Ovary (tissue), 9 donors: ENCODE measurements around the gene MS4A7. TPM values are rescaled to one million over a fixed set of nuclear protein-coding genes. Genes with fewer than 3 reads are reported as not detected.

Experiments
- DNase-seq, 5 donors: peaks; one replicate each; pipeline ENCODE4 v3.0.0-alpha.2; 2019 to 2020
- H3K27ac ChIP-seq, 2 donors: fragments of 200-600 bp; one replicate each; pipeline versions ENCODE4 v1.5.1 to v1.8.0; 2019 to 2022
- H3K27me3 ChIP-seq: fragments of 200-600 bp; one replicate; pipeline ENCODE4 v1.8.0; 2022
- H3K36me3 ChIP-seq: fragments of 200-600 bp; sonication (generic); one replicate; pipeline ENCODE4 v1.5.1; 2019
- H3K4me1 ChIP-seq: one replicate; pipeline ENCODE4 v1.8.1; 2013; ENCODE audit warnings: mild to moderate bottlenecking, moderate library complexity; ENCODE audit not compliant: insufficient read depth
- H3K4me3 ChIP-seq: fragments of 200-600 bp; sonication (generic); one replicate; pipeline ENCODE4 v1.5.1; 2017
- H3K9me3 ChIP-seq, 2 donors: fragments of 200-600 bp in 1 of 2; sonication (generic) in 1 of 2; one replicate each; pipeline versions ENCODE4 v1.5.1 to v1.8.1; 2013 to 2019; ENCODE audit warnings: mild to moderate bottlenecking in 1 of 2, moderate library complexity in 1 of 2
- EP300 ChIP-seq: sonication (generic); formaldehyde crosslinking; IDR thresholded peaks from one replicate; pipeline ENCODE4 v1.6.1; 2017; ENCODE audit warnings: antibody characterized with exemption
- POLR2A ChIP-seq: fragments of 450-650 bp; IDR thresholded peaks from one replicate; pipeline ENCODE4 v1.6.1; 2017; ENCODE audit warnings: antibody characterized with exemption, mild to moderate bottlenecking, moderate library complexity
- WGBS, 3 donors: extraction: QIAGEN DNeasy Blood & Tissue Kit in 1 of 3; methylation state at CpG; one replicate each; pipeline versions ENCODE4 v1.1.5 to v1.1.7; 2013 to 2017; 5-methylcytosine and 5-hydroxymethylcytosine counted together
- intact Hi-C, 4 donors: fragments of 100-400 bp; cut with DNase I; formaldehyde crosslinking; loops; one replicate each; pipeline versions ENCODE4 v1.11.0 to v1.15.1; 2022 to 2023
- polyA plus RNA-seq, 2 donors: library from polyadenylated mRNA; stranded (reverse); fragments of 200-250 nt in 1 of 2; fragments of 350-450 nt in 1 of 2; fragmentation: Illumina TruSeq in 1 of 2; extraction: RNeasy Lipid Tissue Mini Kit (QIAGEN cat#74804) in 1 of 2; gene quantifications; one replicate each; pipeline ENCODE4 v1.2.3, GENCODE V29; 2013 to 2014
- total RNA-seq, 7 donors: library from RNA; depleted of rRNA in 2 of 7; stranded (reverse); fragments of >200 nt in 2 of 7; fragmentation: NEBNext Ultra II Directional in 3 of 7; extraction: Animal tissue kit (Norgen Biotek cat#: 25700) in 3 of 7; gene quantifications; one replicate each; pipeline versions ENCODE4 v1.1.0 to v1.2.4, GENCODE V29; 2016 to 2023
- TF ChIP-seq, protein P1 (sequence below), 3 donors: fragments of 450-650 bp in 2 of 3; fragments of 200-600 bp in 1 of 3; IDR thresholded peaks; one replicate each; pipeline versions ENCODE4 v1.5.1 to v1.8.0; 2016 to 2022; ENCODE audit warnings: antibody characterized with exemption in 3 of 3, mild to moderate bottlenecking in 1 of 3
- donor health status: DM: no; HTN: no; CAD: no; lungs with moderate emphysema.
- donor health status: DM: no; HTN: no; CAD: no.
- donor health status: Bipolar disorder and iron deficiency.
- donor health status: DM: yes; HTN: yes; CAD: no.
- donor health status: DM: no; HTN: no; CAD: no.
- donor health status: DM: yes; HTN: yes; CAD: no.

The MS4A7 gene
- total and polyA plus RNA-seq, 9 donors = 5.4 to 38.2 (median 11.6) TPM

DNA sequence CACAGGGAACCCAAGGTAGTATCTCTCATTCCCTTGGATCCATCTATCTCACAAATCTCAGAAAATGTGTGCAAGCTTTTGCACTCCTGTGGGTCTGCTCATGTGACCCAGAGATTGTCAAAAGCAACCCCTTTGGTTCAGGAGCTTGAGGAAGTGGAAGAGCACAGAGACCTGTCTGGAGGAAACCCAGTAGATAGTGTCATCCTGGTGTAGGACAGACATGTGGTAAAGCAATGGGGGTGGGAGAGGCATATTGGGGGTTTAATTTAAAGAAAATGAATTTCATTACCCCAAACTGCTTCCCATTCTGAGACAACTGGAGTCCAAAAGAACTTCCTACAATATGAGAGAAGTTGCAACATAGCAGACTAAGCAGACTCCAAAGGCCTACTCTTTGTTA lies 12.1 kb downstream of the MS4A7 start:
- DNase-seq = no peak
- Histone ChIP-seq H3K27ac (no peak overlapping the region), H3K36me3 (no peaks in the 10 kb centered on the region), H3K27me3 (no peaks in the 10 kb centered on the region), H3K9me3 (no peaks in the 10 kb centered on the region), H3K4me3 (no peak overlapping the region), H3K4me1 (no peaks in the 10 kb centered on the region)
- intact Hi-C loops = no loop called here
- TF ChIP-seq POLR2A (no peak), EP300 (no peak)
- TF ChIP-seq, protein P1, sequence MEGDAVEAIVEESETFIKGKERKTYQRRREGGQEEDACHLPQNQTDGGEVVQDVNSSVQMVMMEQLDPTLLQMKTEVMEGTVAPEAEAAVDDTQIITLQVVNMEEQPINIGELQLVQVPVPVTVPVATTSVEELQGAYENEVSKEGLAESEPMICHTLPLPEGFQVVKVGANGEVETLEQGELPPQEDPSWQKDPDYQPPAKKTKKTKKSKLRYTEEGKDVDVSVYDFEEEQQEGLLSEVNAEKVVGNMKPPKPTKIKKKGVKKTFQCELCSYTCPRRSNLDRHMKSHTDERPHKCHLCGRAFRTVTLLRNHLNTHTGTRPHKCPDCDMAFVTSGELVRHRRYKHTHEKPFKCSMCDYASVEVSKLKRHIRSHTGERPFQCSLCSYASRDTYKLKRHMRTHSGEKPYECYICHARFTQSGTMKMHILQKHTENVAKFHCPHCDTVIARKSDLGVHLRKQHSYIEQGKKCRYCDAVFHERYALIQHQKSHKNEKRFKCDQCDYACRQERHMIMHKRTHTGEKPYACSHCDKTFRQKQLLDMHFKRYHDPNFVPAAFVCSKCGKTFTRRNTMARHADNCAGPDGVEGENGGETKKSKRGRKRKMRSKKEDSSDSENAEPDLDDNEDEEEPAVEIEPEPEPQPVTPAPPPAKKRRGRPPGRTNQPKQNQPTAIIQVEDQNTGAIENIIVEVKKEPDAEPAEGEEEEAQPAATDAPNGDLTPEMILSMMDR (IDR thresholded peaks at IDR 0.05) = no peak

DNA sequence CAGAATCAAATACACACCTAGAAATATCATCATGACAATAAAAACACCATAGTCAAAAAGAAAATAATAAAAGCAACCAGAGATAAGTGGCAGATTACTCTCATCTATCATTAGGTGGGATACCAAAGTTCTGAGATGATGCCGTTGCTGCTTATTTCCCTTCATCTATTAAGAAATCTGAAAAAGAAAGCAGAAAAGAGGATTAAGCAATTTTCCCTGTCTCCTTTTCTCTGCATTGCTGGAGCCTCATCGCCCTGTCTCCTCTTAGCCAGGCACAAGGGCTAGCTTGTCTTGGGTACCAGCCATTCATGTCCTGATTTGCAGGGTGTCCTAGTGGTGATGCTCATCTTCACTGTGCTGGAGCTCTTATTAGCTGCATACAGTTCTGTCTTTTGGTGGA lies 14.0 kb downstream of the MS4A7 start:
- H3K27ac ChIP-seq = no peak overlapping the region
- TF ChIP-seq POLR2A (no peak), EP300 (no peak)
- TF ChIP-seq, protein P1 (IDR thresholded peaks at IDR 0.05) = no peak
- no peaks in the 10 kb centered on the region for H3K27me3 ChIP-seq
- WGBS, 3 donors = 77 to 86% (median 83%) methylated on average over 2 of the region's 2 CpGs
- no peaks in the 10 kb centered on the region for H3K36me3 ChIP-seq
- intact Hi-C loops = no loop called here
- H3K9me3 ChIP-seq = no peaks in the 10 kb centered on the region
- H3K4me3 ChIP-seq = no peak overlapping the region
- no peaks in the 10 kb centered on the region for H3K4me1 ChIP-seq
- no peak for DNase-seq

DNA sequence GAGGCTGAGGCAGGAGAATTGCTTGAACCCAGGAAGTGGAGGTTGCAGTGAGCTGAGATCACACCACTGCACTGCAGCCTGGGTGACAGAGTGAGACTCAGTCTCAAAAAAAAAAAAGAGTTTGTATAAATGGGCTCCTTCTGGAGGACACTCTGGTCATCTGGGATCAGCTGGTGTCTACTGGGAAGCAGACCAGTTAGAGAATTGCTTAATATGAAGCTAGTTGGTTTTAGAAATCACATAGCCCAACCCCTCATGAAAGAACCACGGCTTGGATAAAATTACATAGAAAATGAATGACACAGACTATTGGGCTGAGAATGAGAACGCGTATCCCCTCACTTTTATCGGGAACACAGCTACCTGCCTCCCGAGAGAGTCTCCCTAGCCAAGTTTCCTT lies 14.7 kb downstream of the MS4A7 start:
- Histone ChIP-seq H3K9me3 (no peaks in the 10 kb centered on the region), H3K4me3 (no peak overlapping the region), H3K4me1 (no peaks in the 10 kb centered on the region), H3K27me3 (no peaks in the 10 kb centered on the region), H3K36me3 (no peaks in the 10 kb centered on the region), H3K27ac (no peak overlapping the region)
- TF ChIP-seq EP300 = no peak
- TF ChIP-seq, protein P1 (IDR thresholded peaks at IDR 0.05) = no peak
- TF ChIP-seq POLR2A = no peak
- intact Hi-C loops = no loop called here
- no peak for DNase-seq
- WGBS, 3 donors = 81 to 87% (median 86%) methylated on average over 5 of the region's 5 CpGs

DNA sequence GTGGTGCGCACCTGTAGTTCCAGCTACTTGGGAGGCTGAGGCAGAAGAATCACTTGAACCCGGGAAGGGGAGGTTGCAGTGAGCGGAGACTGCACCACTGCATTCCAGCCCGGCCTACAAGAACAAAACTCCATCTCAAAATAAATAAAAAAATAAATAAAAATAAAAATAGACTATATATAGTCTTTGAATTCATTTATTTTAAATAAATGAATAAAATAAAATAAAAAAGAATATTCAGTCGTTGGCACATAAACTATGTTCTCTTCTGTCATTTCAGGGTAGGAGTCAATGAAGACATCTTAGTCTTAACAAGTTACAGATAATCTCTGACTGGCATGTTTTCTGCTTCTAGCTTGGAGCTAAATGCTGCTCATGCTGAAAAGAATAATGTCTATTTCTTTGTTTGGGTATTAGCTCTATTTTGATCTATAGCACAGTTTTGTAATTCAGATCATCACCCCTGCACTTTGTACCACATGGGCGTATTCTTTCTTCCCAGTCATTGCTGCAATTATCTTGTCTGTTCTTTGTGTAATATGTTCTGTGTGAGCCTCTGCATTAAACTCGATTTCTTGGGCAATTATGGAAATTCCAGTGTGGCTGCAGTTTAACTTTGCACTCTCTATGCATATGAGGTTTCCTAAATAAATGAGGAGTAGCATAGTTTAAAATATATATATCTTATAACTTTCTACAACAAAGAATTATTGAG lies 16.5 kb downstream of the MS4A7 start:
- DNase-seq = no peak
- 69 to 76% (median 73%) methylated on average over 7 of the region's 7 CpGs for WGBS, 3 donors

More for the DNA sequence above, 16.5 kb downstream of the MS4A7 start:
- intact Hi-C loops = no loop called here
- Histone ChIP-seq H3K36me3 (no peaks in the 10 kb centered on the region), H3K9me3 (no peaks in the 10 kb centered on the region), H3K27me3 (no peaks in the 10 kb centered on the region), H3K4me3 (no peak overlapping the region), H3K27ac (no peak overlapping the region), H3K4me1 (no peaks in the 10 kb centered on the region)
- TF ChIP-seq EP300 = no peak
- TF ChIP-seq POLR2A = no peak
- TF ChIP-seq, protein P1 (IDR thresholded peaks at IDR 0.05) = no peak
